Progenitor cell of endocrine pancreas (in vitro differentiated cells): ENCODE data around the gene NPEPL1. TPM values are rescaled to one million over a fixed set of nuclear protein-coding genes. Genes with fewer than 3 reads are reported as not detected.
"Not testable (repeated sequence)": the region's sequence is repeated elsewhere in the genome, so short reads cannot be mapped to it uniquely, and the experiment has no call there.

Source experiments
- DNase-seq: peaks from one replicate; pipeline ENCODE4 v3.0.0; 2021; ENCODE audit warnings: low spot score; ENCODE audit not compliant: unreplicated experiment
- H3K27ac Mint-ChIP-seq: 2 replicates; pipeline ENCODE4 v1.8.0; 2021; ENCODE audit warnings: mild to moderate bottlenecking, moderate library complexity, mixed read lengths
- H3K27me3 Mint-ChIP-seq: 2 replicates; pipeline ENCODE4 v1.8.0; 2021; ENCODE audit warnings: mixed read lengths
- H3K36me3 Mint-ChIP-seq: 2 replicates; pipeline ENCODE4 v1.8.0; 2022; ENCODE audit warnings: mixed read lengths; ENCODE audit not compliant: insufficient read depth
- H3K4me1 Mint-ChIP-seq: 2 replicates; pipeline ENCODE4 v1.8.0; 2021; ENCODE audit warnings: low read depth, mixed read lengths
- H3K4me3 Mint-ChIP-seq: 2 replicates; pipeline ENCODE4 v1.8.0; 2021; ENCODE audit warnings: low read depth, mild to moderate bottlenecking, moderate library complexity, mixed read lengths
- H3K9me3 Mint-ChIP-seq: 2 replicates; pipeline ENCODE4 v1.8.0; 2021; ENCODE audit warnings: low read depth, mixed read lengths
- total RNA-seq: library from RNA; stranded (reverse); gene quantifications from 2 replicates; pipeline ENCODE4 v1.2.1, GENCODE V29; 2021
- TF ChIP-seq, protein P1 (sequence below): fragments of 200-600 bp; sonication (generic); IDR thresholded peaks from one replicate; pipeline ENCODE4 v1.5.0; 2021; ENCODE audit warnings: antibody characterized with exemption, mild to moderate bottlenecking; ENCODE audit not compliant: unreplicated experiment

Gene NPEPL1
- total RNA-seq, 1 donor from 2014 or later: 55.4 TPM

DNA sequence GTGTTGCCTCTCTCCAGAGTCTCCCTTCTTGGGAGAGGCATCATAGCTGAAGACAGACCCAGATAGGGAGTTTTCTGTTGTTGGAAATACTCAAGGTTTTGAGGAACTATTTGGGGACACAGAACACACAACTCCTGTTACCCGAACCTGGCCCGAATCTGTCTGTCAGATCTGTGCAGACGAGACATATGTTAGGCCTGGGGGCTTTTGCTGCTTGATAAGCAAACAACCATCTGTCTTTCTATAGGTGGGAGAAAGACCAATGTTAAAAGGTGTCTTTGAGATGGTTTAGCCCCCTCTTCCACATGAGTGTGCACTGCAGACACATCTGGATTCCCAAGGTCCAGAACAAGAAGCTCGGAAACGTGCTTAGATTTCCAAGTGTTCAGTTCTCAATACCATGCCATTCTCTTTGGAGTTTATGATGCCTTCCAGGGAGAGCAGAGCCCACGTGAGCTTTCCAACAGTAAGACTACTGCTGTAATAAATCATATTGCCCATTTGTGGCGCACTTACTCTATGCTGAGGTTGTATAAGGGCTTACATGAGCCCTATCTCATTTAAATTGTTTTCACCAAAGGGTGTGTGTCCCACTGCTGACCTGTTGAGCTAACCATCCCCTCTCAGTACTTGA, 45.3 kb upstream of the NPEPL1 start:
- no peaks in the 10 kb centered on the region for H3K9me3 Mint-ChIP-seq
- H3K27ac Mint-ChIP-seq: no peak overlapping the region
- H3K36me3 Mint-ChIP-seq: no peaks in the 10 kb centered on the region
- H3K27me3 Mint-ChIP-seq: peaks cover 18% of the 10 kb centered on the region
- no peak overlapping the region for H3K4me3 Mint-ChIP-seq
- peaks cover 7% of the 10 kb centered on the region for H3K4me1 Mint-ChIP-seq
- TF ChIP-seq, protein P1, sequence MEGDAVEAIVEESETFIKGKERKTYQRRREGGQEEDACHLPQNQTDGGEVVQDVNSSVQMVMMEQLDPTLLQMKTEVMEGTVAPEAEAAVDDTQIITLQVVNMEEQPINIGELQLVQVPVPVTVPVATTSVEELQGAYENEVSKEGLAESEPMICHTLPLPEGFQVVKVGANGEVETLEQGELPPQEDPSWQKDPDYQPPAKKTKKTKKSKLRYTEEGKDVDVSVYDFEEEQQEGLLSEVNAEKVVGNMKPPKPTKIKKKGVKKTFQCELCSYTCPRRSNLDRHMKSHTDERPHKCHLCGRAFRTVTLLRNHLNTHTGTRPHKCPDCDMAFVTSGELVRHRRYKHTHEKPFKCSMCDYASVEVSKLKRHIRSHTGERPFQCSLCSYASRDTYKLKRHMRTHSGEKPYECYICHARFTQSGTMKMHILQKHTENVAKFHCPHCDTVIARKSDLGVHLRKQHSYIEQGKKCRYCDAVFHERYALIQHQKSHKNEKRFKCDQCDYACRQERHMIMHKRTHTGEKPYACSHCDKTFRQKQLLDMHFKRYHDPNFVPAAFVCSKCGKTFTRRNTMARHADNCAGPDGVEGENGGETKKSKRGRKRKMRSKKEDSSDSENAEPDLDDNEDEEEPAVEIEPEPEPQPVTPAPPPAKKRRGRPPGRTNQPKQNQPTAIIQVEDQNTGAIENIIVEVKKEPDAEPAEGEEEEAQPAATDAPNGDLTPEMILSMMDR: no peak
- no peak for DNase-seq

DNA sequence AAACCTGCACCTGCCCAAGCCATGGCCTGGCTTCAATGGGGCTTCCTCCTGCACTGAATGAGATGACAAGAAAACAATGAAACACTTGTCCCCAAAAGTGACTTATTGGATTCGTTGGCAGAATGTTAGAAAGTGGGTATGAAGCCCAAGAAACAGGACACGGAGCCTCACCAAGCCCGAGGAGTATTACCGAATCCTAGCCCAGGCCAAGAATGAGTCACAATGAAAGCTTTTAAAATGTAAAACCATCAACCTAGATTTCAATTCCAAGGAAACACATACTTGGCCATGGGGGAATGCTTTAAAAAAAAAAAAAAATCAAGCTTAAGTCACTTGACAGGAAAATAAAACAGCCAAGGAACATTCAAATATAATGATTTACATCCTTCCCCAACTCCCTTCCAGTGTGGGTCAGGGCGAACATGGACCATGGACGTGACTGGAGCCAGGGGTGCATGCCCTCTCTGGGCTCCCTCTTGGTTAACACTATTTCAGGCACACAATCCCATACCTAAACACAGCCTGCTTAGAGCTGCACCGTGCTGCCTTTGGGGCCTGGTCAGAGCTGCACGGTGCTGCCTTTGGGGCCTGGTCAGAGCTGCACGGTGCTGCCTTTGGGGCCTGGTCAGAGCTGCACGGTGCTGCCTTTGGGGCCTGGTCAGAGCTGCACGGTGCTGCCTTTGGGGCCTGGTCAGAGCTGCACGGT, 44.7 kb upstream of the NPEPL1 start:
- DNase-seq: no peak
- H3K4me3 Mint-ChIP-seq: no peak overlapping the region
- H3K4me1 Mint-ChIP-seq: peaks cover 9% of the 10 kb centered on the region
- TF ChIP-seq, protein P1: no peak
- no peak overlapping the region for H3K27ac Mint-ChIP-seq
- H3K9me3 Mint-ChIP-seq: no peaks in the 10 kb centered on the region
- peaks cover 16% of the 10 kb centered on the region for H3K27me3 Mint-ChIP-seq
- no peaks in the 10 kb centered on the region for H3K36me3 Mint-ChIP-seq

DNA sequence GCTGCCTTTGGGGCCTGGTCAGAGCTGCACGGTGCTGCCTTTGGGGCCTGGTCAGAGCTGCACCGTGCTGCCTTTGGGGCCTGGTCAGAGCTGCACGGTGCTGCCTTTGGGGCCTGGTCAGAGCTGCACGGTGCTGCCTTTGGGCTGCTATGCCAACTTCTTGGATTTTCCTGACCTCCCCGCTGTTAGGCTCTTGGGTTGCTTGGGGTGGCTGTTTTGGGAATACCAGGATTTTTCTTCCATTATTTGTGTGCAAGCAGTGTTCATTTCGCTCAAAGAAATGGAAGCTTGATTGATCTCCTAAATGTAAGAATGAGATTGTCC, 44.1 kb upstream of the NPEPL1 start:
- DNase-seq, H3K36me3 Mint-ChIP-seq, H3K9me3 Mint-ChIP-seq: not testable (repeated sequence)
- Mint-ChIP-seq H3K4me3 (peak overlapping the region; percentile 75), H3K4me1 (peaks cover 14% of the 10 kb centered on the region), H3K27me3 (peaks cover 13% of the 10 kb centered on the region), H3K27ac (peak overlapping the region; percentile 11)

DNA sequence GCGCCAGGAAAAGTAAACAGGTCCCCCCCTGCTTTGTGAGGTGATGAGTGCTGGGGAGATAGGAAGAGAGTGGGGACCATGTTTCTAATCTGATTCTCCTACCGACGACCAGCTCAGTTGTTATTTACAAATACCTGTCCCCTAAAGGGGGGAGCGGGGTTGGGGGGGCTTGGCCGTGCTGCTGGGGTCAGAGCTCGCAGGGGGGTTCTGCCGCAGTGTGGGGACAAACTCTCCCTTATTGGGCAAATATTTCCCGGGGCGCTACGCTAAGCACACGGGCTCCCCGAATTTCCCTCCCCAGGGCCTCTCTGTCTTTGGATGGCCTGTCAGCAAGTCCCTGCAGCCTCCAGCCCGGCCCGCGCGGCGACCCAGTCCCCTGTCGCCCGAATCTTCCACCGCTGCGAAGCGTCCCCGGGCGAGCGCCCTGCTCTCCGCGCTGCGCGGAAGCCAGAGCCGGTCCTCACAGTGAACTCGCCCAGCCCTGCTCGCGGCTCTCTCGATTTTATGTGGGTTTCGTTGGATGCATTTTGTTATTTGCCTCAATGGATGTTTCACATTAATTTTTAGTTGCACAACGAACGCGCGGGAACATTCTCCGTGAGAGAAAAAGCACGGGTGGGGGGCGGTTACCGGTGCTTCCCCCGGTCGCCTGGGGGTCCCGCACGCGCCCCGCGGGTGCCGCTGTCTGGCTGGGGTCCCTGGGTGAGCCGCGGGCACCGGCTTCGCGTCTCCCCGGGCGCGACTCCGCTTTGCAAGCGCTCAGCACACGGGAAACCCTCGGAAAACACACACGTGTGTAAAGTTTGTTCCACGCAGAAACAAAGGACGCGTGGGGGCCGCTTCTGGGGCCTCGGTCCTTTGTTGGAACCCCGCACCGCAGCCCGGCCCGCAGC, 43.1 kb upstream of the NPEPL1 start:
- no peaks in the 10 kb centered on the region for H3K36me3 Mint-ChIP-seq
- H3K4me3 Mint-ChIP-seq: peak overlapping the region; percentile 75
- peak overlapping the region; percentile 90 for H3K27ac Mint-ChIP-seq
- H3K27me3 Mint-ChIP-seq: peaks cover 12% of the 10 kb centered on the region
- TF ChIP-seq, protein P1: no peak
- H3K9me3 Mint-ChIP-seq: no peaks in the 10 kb centered on the region
- H3K4me1 Mint-ChIP-seq: peaks cover 14% of the 10 kb centered on the region
- DNase-seq: no peak

DNA sequence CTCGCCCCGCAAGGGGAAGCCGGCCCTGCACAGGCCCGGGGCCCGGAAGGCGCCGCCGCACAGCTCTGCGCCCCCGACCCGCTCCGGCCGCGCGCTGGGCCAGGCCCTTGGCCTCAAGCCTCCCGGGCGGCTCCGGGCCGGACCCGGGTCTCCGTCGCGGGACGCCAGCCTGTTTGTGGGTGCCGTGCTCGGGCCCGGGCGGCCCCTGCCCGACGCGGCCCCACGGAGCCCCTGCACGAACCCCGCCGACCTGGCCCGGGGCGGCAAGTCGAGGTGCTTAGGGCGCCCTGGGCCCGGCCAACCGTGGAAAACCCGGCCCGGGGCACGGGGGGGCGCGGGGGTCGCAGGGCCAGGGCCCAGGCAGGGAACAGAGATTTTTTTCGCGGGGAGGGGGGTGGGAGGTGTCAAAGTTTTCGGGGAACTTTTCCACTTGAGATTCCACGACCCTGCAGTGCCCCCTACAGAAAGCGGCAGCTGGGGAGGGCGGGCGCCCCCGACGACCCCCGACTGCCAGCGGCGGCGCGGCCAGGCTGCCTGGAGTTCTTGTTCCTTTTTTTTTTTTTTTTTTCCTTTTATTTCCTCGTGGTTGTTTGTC, 42.3 kb upstream of the NPEPL1 start:
- Mint-ChIP-seq H3K4me1 (peaks cover 16% of the 10 kb centered on the region), H3K9me3 (no peaks in the 10 kb centered on the region), H3K36me3 (no peaks in the 10 kb centered on the region), H3K27ac (peak overlapping the region; percentile 99), H3K4me3 (peak overlapping the region; percentile 100), H3K27me3 (peaks cover 12% of the 10 kb centered on the region)
- DNase-seq: peak; percentile 25
- TF ChIP-seq, protein P1: no peak
